Neural crest cell (in vitro differentiated cells): ENCODE results near the gene S100A14. TPM values are rescaled to one million over a fixed set of nuclear protein-coding genes. Genes with fewer than 3 reads are reported as not detected.

ENCODE experiments used
- DNase-seq: peaks from one replicate; pipeline ENCODE4 v3.0.0; 2021; ENCODE audit warnings: low read depth, mixed read lengths, low spot score
- H3K27ac Mint-ChIP-seq: one replicate; pipeline ENCODE4 v1.8.0; 2021; ENCODE audit warnings: mild to moderate bottlenecking, mixed read lengths; ENCODE audit not compliant: unreplicated experiment
- H3K27me3 Mint-ChIP-seq: 2 replicates; pipeline ENCODE4 v1.8.0; 2021; ENCODE audit warnings: low read depth, mild to moderate bottlenecking, mixed read lengths
- H3K36me3 Mint-ChIP-seq: 2 replicates; pipeline ENCODE4 v1.8.0; 2021; ENCODE audit warnings: low read depth, mild to moderate bottlenecking, mixed read lengths
- H3K4me1 Mint-ChIP-seq: 2 replicates; pipeline ENCODE4 v1.8.0; 2021; ENCODE audit warnings: mixed read lengths
- H3K4me3 Mint-ChIP-seq: one replicate; pipeline ENCODE4 v1.8.0; 2021; ENCODE audit warnings: mild to moderate bottlenecking, mixed read lengths
- H3K9me3 Mint-ChIP-seq: 2 replicates; pipeline ENCODE4 v1.8.0; 2021; ENCODE audit warnings: mixed read lengths
- CTCF ChIP-seq: fragments of 200-600 bp; sonication (generic); conservative IDR thresholded peaks from 2 replicates; pipeline ENCODE4 v1.5.0; 2021; ENCODE audit warnings: antibody characterized with exemption, mild to moderate bottlenecking
- total RNA-seq: library from RNA; stranded (reverse); gene quantifications from 2 replicates; pipeline ENCODE4 v1.2.1, GENCODE V29; 2021

S100A14 gene
- total RNA-seq, 1 donor from 2014 or later = not detected

DNA sequence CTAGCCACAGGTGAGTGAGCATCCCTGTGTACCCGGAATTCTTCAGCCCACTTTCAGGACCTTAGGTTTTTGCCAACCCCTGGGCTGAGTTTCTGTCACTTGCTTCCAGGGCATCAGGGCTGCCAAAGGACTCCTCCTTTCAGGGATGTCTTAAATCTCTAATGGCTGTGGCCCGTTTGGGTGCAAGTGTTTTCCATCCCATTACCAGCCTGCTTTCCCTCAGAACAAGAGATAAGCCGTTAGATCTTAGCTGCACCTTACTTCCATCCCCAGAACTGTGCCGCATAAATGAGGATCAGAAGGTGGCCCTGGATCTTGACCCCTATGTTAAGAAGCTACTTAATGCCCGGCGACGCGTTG, 43.0 kb upstream of the S100A14 start:
- Mint-ChIP-seq H3K27me3 (no peaks in the 10 kb centered on the region), H3K4me3 (peak overlapping the region; percentile 97), H3K4me1 (peaks cover 17% of the 10 kb centered on the region), H3K27ac (peak overlapping the region; percentile 94), H3K36me3 (peaks cover 5% of the 10 kb centered on the region), H3K9me3 (no peaks in the 10 kb centered on the region)
- TF ChIP-seq CTCF = no peak
- DNase-seq = no peak

DNA sequence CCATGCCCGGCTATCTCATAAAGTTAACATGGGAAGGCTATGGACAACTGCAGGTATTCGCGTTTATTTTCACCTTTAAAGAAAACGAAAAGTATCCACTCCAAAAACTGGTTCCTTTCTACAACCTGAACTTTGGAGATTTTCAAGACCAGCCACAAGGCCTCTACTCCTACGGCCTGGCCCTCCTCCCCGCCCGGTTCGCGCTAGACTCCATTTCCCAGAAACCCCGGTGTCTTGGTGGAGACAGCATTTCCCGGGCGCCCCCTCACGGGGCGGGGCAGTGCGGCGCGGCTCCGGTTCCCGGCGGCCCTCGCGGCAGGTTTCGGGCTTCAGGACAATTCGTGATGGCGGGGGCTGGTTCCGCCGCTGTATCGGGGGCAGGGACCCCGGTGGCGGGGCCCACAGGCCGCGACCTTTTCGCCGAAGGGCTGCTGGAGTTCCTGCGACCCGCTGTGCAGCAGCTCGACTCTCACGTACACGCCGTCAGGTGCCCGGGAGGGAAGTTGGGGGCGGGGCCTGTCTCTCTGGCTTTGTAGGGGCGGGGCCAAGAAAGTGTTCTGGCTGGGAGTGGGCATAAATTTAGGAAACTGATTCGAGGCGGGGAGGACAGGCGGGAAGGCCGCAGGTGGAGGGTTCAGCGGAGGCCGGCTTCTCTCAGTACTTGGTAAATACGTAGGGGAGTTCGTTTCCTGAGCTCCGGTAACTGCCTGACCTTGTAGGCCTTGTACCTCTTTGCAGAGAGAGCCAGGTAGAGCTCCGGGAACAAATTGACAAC, 42.5 kb upstream of the S100A14 start, which contains the start of gene SNAPIN:
TSS of gene SNAPIN (plus strand) at position 304 of the 775 bp plus-strand sequence. CDS start at position 345, 41 bp downstream.
- peaks cover 3% of the 10 kb centered on the region for H3K36me3 Mint-ChIP-seq
- H3K27me3 Mint-ChIP-seq = no peaks in the 10 kb centered on the region
- H3K4me1 Mint-ChIP-seq = peaks cover 17% of the 10 kb centered on the region
- TF ChIP-seq CTCF = peak; percentile 33
- H3K4me3 Mint-ChIP-seq = peak within 1 kb of the TSS; percentile 97
- H3K9me3 Mint-ChIP-seq = no peaks in the 10 kb centered on the region
- H3K27ac Mint-ChIP-seq = peak within 1 kb of the TSS; percentile 94
- DNase-seq = peak; percentile 90

- Mint-ChIP-seq H3K27me3 (no peaks in the 10 kb centered on the region), H3K9me3 (no peaks in the 10 kb centered on the region), H3K4me1 (peaks cover 17% of the 10 kb centered on the region), H3K36me3 (no peaks in the 10 kb centered on the region), H3K27ac (no peak overlapping the region), H3K4me3 (no peak overlapping the region)
- no peak for TF ChIP-seq CTCF
- no peak for DNase-seq
Measured at GRCh38 chr1:153655333-153655732, 39.2 kb upstream of the S100A14 start.

DNA sequence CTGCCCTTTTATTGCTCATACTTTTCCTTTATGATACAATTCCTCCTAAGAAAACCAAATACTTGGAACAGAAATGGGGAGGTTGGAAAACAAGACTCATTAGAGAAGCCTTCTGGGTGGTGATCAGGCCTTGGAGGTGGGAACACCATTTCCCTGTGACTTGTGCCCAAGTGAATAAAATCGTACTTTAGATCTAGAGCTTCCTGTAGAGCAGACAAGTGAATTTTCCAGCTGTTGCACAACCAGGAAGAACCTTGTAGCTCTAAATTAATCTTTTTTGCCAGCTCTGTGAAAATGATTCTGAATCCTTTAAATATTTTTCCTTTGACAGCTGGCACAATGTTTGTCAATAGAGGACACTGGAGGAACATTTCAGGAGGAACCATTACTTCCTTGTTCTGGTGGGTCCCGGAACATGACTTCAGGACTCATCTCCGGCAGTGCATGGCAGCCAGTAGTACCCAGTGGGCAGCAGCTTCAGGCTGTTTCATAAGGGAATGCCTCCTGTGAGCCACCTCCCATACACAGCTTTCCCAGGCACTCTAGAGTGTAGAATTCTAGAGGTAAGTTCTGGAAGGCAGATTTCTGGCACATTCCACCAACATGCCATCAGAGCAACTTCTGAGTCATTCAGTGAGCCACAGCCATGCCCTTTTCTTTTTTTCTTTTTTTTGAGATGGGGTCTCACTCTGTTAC, 36.8 kb upstream of the S100A14 start:
- TF ChIP-seq CTCF = no peak
- Mint-ChIP-seq H3K4me3 (peak overlapping the region; percentile 41), H3K27me3 (no peaks in the 10 kb centered on the region), H3K9me3 (no peaks in the 10 kb centered on the region), H3K27ac (no peak overlapping the region), H3K36me3 (no peaks in the 10 kb centered on the region), H3K4me1 (no peaks in the 10 kb centered on the region)
- no peak for DNase-seq

DNA sequence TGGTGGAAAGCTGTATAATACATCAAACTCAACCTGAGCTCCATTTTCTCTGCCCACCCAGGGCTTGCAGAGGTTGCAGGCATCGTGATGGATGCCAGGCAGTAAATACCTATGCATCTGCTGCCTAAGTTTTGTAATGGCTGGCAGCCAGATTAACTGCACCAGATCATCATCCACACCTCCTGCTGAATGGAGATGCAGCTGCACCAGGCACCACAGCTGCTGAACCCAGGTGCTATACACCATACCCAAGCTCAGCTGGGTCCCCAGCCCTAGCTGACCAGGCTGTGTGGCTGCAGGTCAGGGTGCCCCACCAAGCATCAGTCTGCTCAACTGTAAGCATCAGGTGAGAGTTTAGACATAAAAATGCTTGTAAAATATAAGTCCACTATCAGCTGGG, 35.6 kb upstream of the S100A14 start:
- no peak for TF ChIP-seq CTCF
- H3K36me3 Mint-ChIP-seq = peaks cover 6% of the 10 kb centered on the region
- DNase-seq = no peak
- no peak overlapping the region for H3K27ac Mint-ChIP-seq
- H3K4me1 Mint-ChIP-seq = peaks cover 6% of the 10 kb centered on the region
- no peaks in the 10 kb centered on the region for H3K9me3 Mint-ChIP-seq
- H3K4me3 Mint-ChIP-seq = no peak overlapping the region
- no peaks in the 10 kb centered on the region for H3K27me3 Mint-ChIP-seq
